Upper lobe of right lung (tissue), 1 donor: ENCODE data around the gene ALOX12. TPM values are rescaled to one million over a fixed set of nuclear protein-coding genes. Genes with fewer than 3 reads are reported as not detected.
"Not testable (repeated sequence)": the region's sequence is repeated elsewhere in the genome, so short reads cannot be mapped to it uniquely, and the experiment has no call there.

Experiments
- ATAC-seq: fragments of 200-7000 bp; cut with Tn5 transposase; one replicate; pipeline ENCODE4 v1.9.1; 2020; ENCODE audit warnings: mild to moderate bottlenecking, moderate library complexity
- DNase-seq: peaks from one replicate; pipeline ENCODE4 v3.0.0-alpha.2; 2020
- H3K27ac ChIP-seq: fragments of 200-600 bp; one replicate; pipeline ENCODE4 v1.8.0; 2022
- H3K27me3 ChIP-seq: fragments of 200-600 bp; one replicate; pipeline ENCODE4 v1.8.0; 2022; ENCODE audit warnings: mild to moderate bottlenecking
- H3K36me3 ChIP-seq: fragments of 200-600 bp; one replicate; pipeline ENCODE4 v1.8.0; 2022
- H3K4me1 ChIP-seq: fragments of 200-600 bp; one replicate; pipeline ENCODE4 v1.8.0; 2022
- H3K4me3 ChIP-seq: fragments of 200-600 bp; one replicate; pipeline ENCODE4 v1.8.0; 2022; ENCODE audit warnings: mild to moderate bottlenecking
- H3K9me3 ChIP-seq: fragments of 200-600 bp; one replicate; pipeline ENCODE4 v1.8.0; 2022
- CTCF ChIP-seq: fragments of 200-600 bp; IDR thresholded peaks from one replicate; pipeline ENCODE4 v1.8.0; 2022; ENCODE audit warnings: antibody characterized with exemption
- intact Hi-C: fragments of 100-400 bp; cut with DNase I; formaldehyde crosslinking; loops from one replicate; pipeline ENCODE4 v1.11.0; 2022
- total RNA-seq: library from RNA; stranded (reverse); fragmentation: NEBNext Ultra II Directional; extraction: Animal tissue kit (Norgen Biotek cat#: 25700); gene quantifications from one replicate; pipeline ENCODE4 v1.2.1, GENCODE V29; 2021
- donor health status: DM: no; HTN: yes; CAD: no; lungs with severe emphysema.

Gene ALOX12
- total RNA-seq, 1 donor from 2014 or later: 0.17 TPM

- intact Hi-C loops: no loop called here
- no peak overlapping the region for H3K27ac ChIP-seq
- H3K4me3 ChIP-seq: no peak overlapping the region
- no peaks in the 10 kb centered on the region for H3K4me1 ChIP-seq
- no peak for TF ChIP-seq CTCF
- no peaks in the 10 kb centered on the region for H3K9me3 ChIP-seq
- H3K36me3 ChIP-seq: no peaks in the 10 kb centered on the region
- no peak for ATAC-seq
- no peak for DNase-seq
- no peaks in the 10 kb centered on the region for H3K27me3 ChIP-seq
Measured at GRCh38 chr17:6959700-6960099, 36.1 kb upstream of the ALOX12 start.

DNA sequence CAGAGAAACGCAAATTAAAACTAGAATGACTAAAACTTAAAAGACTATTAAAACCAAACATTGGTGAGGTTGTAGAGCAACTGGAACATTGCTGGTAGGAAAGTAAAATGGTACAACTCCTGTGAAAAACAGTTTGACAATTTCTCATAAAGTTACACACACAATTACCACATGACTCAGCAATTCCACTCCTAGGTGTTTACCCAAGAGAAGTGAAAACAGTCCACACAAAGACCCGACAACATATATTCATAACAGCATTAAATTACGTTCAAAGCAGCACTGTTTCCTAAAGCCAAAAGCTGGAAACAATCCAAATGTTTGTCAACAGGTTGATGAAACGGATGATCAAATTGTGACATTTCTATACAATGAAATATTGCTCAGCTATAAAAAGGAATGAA is 26.5 kb upstream of the ALOX12 start:
- Histone ChIP-seq H3K4me1 (no peaks in the 10 kb centered on the region), H3K4me3 (no peak overlapping the region), H3K27me3 (no peaks in the 10 kb centered on the region), H3K27ac (no peak overlapping the region), H3K9me3 (no peaks in the 10 kb centered on the region), H3K36me3 (no peaks in the 10 kb centered on the region)
- DNase-seq (no peak), ATAC-seq (no peak)
- no peak for TF ChIP-seq CTCF
- intact Hi-C loops: no loop called here

DNA sequence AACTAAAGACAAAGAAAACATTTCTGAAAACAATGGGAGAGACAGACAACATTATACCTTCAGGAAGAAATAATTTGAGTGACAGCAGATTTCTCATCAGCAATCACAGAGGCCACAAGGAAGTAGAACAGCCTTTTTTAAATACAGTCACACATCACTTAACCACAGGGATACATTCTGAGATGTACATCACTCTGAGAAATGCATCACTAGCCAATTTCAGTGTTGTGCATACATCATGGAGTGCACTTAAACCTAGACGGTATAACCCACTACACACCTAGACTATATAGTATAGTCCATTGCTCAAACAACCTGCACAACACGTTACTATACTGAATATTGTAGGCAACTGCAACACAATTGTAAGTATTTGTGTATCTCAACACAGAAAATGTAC is 24.9 kb upstream of the ALOX12 start:
- no peaks in the 10 kb centered on the region for H3K27me3 ChIP-seq
- no peaks in the 10 kb centered on the region for H3K36me3 ChIP-seq
- H3K4me3 ChIP-seq: no peak overlapping the region
- no peak for ATAC-seq
- no peak for DNase-seq
- no peaks in the 10 kb centered on the region for H3K4me1 ChIP-seq
- H3K27ac ChIP-seq: no peak overlapping the region
- H3K9me3 ChIP-seq: no peaks in the 10 kb centered on the region
- intact Hi-C loops: no loop called here
- no peak for TF ChIP-seq CTCF

GRCh38 chr17:6979440-6979839 is 16.4 kb upstream of the ALOX12 start:
- intact Hi-C loops: not testable (repeated sequence)

GRCh38 chr17:6981426-6981825 is 14.4 kb upstream of the ALOX12 start:
- intact Hi-C loops: no loop called here
- no peak for DNase-seq
- no peak for ATAC-seq

More at GRCh38 chr17:6979440-6979839, 16.4 kb upstream of the ALOX12 start:
- H3K4me3 ChIP-seq, H3K27me3 ChIP-seq, H3K27ac ChIP-seq, ATAC-seq, H3K4me1 ChIP-seq, DNase-seq, H3K36me3 ChIP-seq, H3K9me3 ChIP-seq: not testable (repeated sequence)

DNA sequence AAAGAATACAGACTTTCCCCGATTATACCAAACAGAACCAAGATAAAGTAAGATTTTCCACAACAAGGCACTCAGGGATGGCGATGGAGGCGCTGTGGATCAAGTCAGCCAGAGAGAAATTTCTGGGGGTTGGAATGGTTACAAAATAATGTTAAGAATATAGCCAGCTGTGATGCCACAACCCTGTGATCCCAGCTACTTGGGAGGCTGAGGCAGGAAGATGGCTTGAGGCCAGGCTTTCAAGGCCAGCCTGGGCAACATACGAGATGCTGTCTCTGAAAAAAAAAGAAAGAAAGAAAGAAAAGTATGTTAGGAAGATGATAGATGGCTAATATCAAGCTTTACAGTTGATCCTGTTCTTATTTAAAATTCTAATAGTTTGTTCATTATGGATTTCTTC is 10.6 kb upstream of the ALOX12 start:
- no peak for TF ChIP-seq CTCF
- intact Hi-C loops: no loop called here
- ATAC-seq (no peak), DNase-seq (no peak)
- Histone ChIP-seq H3K27me3 (no peaks in the 10 kb centered on the region), H3K36me3 (no peaks in the 10 kb centered on the region), H3K9me3 (no peaks in the 10 kb centered on the region), H3K4me1 (no peaks in the 10 kb centered on the region), H3K4me3 (no peak overlapping the region), H3K27ac (no peak overlapping the region)

More at GRCh38 chr17:6981426-6981825, 14.4 kb upstream of the ALOX12 start:
- Histone ChIP-seq H3K36me3 (no peaks in the 10 kb centered on the region), H3K4me3 (no peak overlapping the region), H3K27me3 (no peaks in the 10 kb centered on the region), H3K27ac (no peak overlapping the region), H3K9me3 (no peaks in the 10 kb centered on the region), H3K4me1 (no peaks in the 10 kb centered on the region)
- TF ChIP-seq CTCF: no peak
